Panc1 (cell line): Measurements from ENCODE around the gene ITGA8.

Experiments used
- CTCF ChIP-seq: fragments of 450-650 bp; IDR thresholded peaks from 2 replicates; pipeline ENCODE4 v1.5.1; 2017; ENCODE audit warnings: mild to moderate bottlenecking
- POLR2AphosphoS5 ChIP-seq: IDR thresholded peaks from 2 replicates; pipeline ENCODE4 v1.6.1; 2012; ENCODE audit warnings: mild to moderate bottlenecking, low read depth, low read length, moderate library complexity
- TCF7L2 ChIP-seq: IDR thresholded peaks from 2 replicates; pipeline ENCODE4 v1.6.1; 2011; ENCODE audit warnings: mild to moderate bottlenecking, low read depth, low read length, inconsistent platforms

GRCh38 chr10:15758618-15759017 is 38.9 kb upstream of the ITGA8 start:
- TF ChIP-seq CTCF (no peak), TCF7L2 (no peak), POLR2AphosphoS5 (no peak)
